Measurements from ENCODE around the gene NDST1. TPM values are rescaled to one million over a fixed set of nuclear protein-coding genes. Genes with fewer than 3 reads are reported as not detected.

The NDST1 gene
- total RNA-seq, 4 donors from 2014 or later = 10.9 to 86.0 (median 42.5) TPM

- H3K27me3 ChIP-seq = no peaks in the 10 kb centered on the region
- H3K36me3 ChIP-seq = no peaks in the 10 kb centered on the region
- no peaks in the 10 kb centered on the region for H3K9me3 ChIP-seq
- TF ChIP-seq POLR2A (IDR thresholded peaks at IDR 0.05) = no peak
- TF ChIP-seq CTCF (IDR thresholded peaks at IDR 0.05) = no peak
- no peak for DNase-seq
- no peaks in the 10 kb centered on the region for H3K4me1 ChIP-seq
- H3K4me3 ChIP-seq = no peak overlapping the region
- no peak overlapping the region for H3K27ac ChIP-seq
- intact Hi-C loops (cut with DNase I; ENCODE audit: low total_unique reads) = no loop called here
Observed at GRCh38 chr5:150525163-150525562, 17.2 kb downstream of the NDST1 start.

GRCh38 chr5:150525781-150526180 is 17.9 kb downstream of the NDST1 start:
- Histone ChIP-seq H3K36me3 (no peaks in the 10 kb centered on the region), H3K27ac (no peak overlapping the region), H3K4me3 (no peak overlapping the region), H3K27me3 (no peaks in the 10 kb centered on the region), H3K9me3 (no peaks in the 10 kb centered on the region), H3K4me1 (no peaks in the 10 kb centered on the region)
- intact Hi-C loops (cut with DNase I; ENCODE audit: low total_unique reads) = no loop called here
- TF ChIP-seq CTCF (IDR thresholded peaks at IDR 0.05) (no peak), POLR2A (IDR thresholded peaks at IDR 0.05) (no peak)
- no peak for DNase-seq

- Histone ChIP-seq H3K4me3 (no peak overlapping the region), H3K36me3 (no peaks in the 10 kb centered on the region), H3K9me3 (no peaks in the 10 kb centered on the region), H3K27me3 (no peaks in the 10 kb centered on the region), H3K4me1 (no peaks in the 10 kb centered on the region), H3K27ac (no peak overlapping the region)
- TF ChIP-seq POLR2A (IDR thresholded peaks at IDR 0.05) (no peak), CTCF (IDR thresholded peaks at IDR 0.05) (no peak)
- no peak for DNase-seq
- intact Hi-C loops (cut with DNase I; ENCODE audit: low total_unique reads) = no loop called here
Observed at GRCh38 chr5:150527038-150527437, 19.1 kb downstream of the NDST1 start.

- no peak overlapping the region for H3K4me3 ChIP-seq
- no peaks in the 10 kb centered on the region for H3K27me3 ChIP-seq
- H3K27ac ChIP-seq = no peak overlapping the region
- no peaks in the 10 kb centered on the region for H3K36me3 ChIP-seq
- H3K4me1 ChIP-seq = no peaks in the 10 kb centered on the region
- intact Hi-C loops (cut with DNase I; ENCODE audit: low total_unique reads) = no loop called here
- TF ChIP-seq POLR2A (IDR thresholded peaks at IDR 0.05) (no peak), CTCF (IDR thresholded peaks at IDR 0.05) (no peak)
- no peaks in the 10 kb centered on the region for H3K9me3 ChIP-seq
- no peak for DNase-seq
Observed at GRCh38 chr5:150527808-150528207, 19.9 kb downstream of the NDST1 start.

GRCh38 chr5:150528924-150529546 is 21.1 kb downstream of the NDST1 start:
- H3K27me3 ChIP-seq = no peaks in the 10 kb centered on the region
- no peak overlapping the region for H3K4me3 ChIP-seq
- H3K27ac ChIP-seq = no peak overlapping the region
- TF ChIP-seq POLR2A (IDR thresholded peaks at IDR 0.05) (no peak), CTCF (IDR thresholded peaks at IDR 0.05) (no peak)
- intact Hi-C loops (cut with DNase I; ENCODE audit: low total_unique reads) = no loop called here
- H3K36me3 ChIP-seq = no peaks in the 10 kb centered on the region
- no peaks in the 10 kb centered on the region for H3K9me3 ChIP-seq
- DNase-seq = no peak
- no peaks in the 10 kb centered on the region for H3K4me1 ChIP-seq
